ENCODE measurements around the gene PWWP2A. TPM values are rescaled to one million over a fixed set of nuclear protein-coding genes. Genes with fewer than 3 reads are reported as not detected.

Gene PWWP2A
- total and polyA plus RNA-seq, 2 of the 8 experiments (the other 6 are each of a cell fraction or from before 2014, with no cell fraction given) = 18.5 to 63.0 TPM

- TF ChIP-seq CHD7 (IDR thresholded peaks at IDR 0.05; ENCODE audit: insufficient replicate concordance, low read length) (no peak), ATF3 (IDR thresholded peaks at IDR 0.05; ENCODE audit: insufficient read depth, low read depth, low read length) (no peak), TCF12 (IDR thresholded peaks at IDR 0.05; ENCODE audit: low read depth, low read length) (no peak), YY1 (IDR thresholded peaks at IDR 0.05; ENCODE audit: low read depth, low read length) (no peak), USF2 (IDR thresholded peaks at IDR 0.05; ENCODE audit: low read length) (no peak), MAX (IDR thresholded peaks at IDR 0.05) (no peak), GTF2F1 (IDR thresholded peaks at IDR 0.05; ENCODE audit: borderline replicate concordance, low read depth, low read length) (no peak), ASH2L (IDR thresholded peaks at IDR 0.05; ENCODE audit: low read length) (no peak), CREB1 (IDR thresholded peaks at IDR 0.05) (no peak), POU5F1 (IDR thresholded peaks at IDR 0.05; ENCODE audit: low read depth, low read length) (no peak), TAF1 (IDR thresholded peaks at IDR 0.05; ENCODE audit: low read depth, low read length) (no peak)
Observed at GRCh38 chr5:160152287-160152686, 33.0 kb upstream of the PWWP2A start (continued).
